ENCODE measurements around the gene ENHO.
A peak's percentile ranks its signal among the peaks of the same experiment; 100 is the strongest.

GRCh38 chr9:34562135-34562745, 39.5 kb upstream of the ENHO start:
- TF ChIP-seq, protein P1, sequence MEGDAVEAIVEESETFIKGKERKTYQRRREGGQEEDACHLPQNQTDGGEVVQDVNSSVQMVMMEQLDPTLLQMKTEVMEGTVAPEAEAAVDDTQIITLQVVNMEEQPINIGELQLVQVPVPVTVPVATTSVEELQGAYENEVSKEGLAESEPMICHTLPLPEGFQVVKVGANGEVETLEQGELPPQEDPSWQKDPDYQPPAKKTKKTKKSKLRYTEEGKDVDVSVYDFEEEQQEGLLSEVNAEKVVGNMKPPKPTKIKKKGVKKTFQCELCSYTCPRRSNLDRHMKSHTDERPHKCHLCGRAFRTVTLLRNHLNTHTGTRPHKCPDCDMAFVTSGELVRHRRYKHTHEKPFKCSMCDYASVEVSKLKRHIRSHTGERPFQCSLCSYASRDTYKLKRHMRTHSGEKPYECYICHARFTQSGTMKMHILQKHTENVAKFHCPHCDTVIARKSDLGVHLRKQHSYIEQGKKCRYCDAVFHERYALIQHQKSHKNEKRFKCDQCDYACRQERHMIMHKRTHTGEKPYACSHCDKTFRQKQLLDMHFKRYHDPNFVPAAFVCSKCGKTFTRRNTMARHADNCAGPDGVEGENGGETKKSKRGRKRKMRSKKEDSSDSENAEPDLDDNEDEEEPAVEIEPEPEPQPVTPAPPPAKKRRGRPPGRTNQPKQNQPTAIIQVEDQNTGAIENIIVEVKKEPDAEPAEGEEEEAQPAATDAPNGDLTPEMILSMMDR (IDR thresholded peaks at IDR 0.05): peak in 1 of 6 experiments; percentile 25
- TF ChIP-seq POLR2A (IDR thresholded peaks at IDR 0.05): no peak

Data from thyroid gland (tissue), 4 donors.